ENCODE measurements around the gene GTF3C6.

DNA sequence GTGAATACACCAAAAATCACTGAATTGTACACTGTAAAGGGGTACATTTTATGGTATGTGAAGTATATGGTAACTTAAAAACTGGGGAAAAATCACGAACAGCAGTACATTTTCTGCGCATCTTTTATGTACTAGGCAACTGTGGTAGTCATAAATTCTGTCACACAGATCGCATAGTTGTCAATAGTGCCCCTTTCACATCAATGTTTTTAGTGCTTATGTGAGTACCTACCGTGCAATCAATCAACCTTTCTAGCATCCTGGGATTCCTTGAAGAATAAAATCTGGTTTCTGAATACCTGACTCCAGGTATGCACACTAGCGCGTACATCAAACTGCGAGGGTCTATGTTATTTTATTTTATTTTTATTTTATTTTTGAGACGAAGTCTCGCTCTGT is 22.7 kb downstream of the GTF3C6 start:
- TF ChIP-seq, protein P1, sequence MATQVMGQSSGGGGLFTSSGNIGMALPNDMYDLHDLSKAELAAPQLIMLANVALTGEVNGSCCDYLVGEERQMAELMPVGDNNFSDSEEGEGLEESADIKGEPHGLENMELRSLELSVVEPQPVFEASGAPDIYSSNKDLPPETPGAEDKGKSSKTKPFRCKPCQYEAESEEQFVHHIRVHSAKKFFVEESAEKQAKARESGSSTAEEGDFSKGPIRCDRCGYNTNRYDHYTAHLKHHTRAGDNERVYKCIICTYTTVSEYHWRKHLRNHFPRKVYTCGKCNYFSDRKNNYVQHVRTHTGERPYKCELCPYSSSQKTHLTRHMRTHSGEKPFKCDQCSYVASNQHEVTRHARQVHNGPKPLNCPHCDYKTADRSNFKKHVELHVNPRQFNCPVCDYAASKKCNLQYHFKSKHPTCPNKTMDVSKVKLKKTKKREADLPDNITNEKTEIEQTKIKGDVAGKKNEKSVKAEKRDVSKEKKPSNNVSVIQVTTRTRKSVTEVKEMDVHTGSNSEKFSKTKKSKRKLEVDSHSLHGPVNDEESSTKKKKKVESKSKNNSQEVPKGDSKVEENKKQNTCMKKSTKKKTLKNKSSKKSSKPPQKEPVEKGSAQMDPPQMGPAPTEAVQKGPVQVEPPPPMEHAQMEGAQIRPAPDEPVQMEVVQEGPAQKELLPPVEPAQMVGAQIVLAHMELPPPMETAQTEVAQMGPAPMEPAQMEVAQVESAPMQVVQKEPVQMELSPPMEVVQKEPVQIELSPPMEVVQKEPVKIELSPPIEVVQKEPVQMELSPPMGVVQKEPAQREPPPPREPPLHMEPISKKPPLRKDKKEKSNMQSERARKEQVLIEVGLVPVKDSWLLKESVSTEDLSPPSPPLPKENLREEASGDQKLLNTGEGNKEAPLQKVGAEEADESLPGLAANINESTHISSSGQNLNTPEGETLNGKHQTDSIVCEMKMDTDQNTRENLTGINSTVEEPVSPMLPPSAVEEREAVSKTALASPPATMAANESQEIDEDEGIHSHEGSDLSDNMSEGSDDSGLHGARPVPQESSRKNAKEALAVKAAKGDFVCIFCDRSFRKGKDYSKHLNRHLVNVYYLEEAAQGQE (IDR thresholded peaks at IDR 0.05; ENCODE audit: borderline replicate concordance): no peak
- TF ChIP-seq EZH2 (IDR thresholded peaks at IDR 0.05; ENCODE audit: borderline replicate concordance, insufficient read depth, low read length, poor library complexity, severe bottlenecking): no peak
- no peak for TF ChIP-seq EP300 (conservative IDR thresholded peaks at IDR 0.05; ENCODE audit: poor library complexity, severe bottlenecking)
- TF ChIP-seq POLR2AphosphoS5 (IDR thresholded peaks at IDR 0.05): no peak
- no peak for TF ChIP-seq TAF1 (IDR thresholded peaks at IDR 0.05; ENCODE audit: low read depth)

All from neural cell (in vitro differentiated cells).